Measurements from ENCODE around the gene SLC6A8.
A peak's percentile ranks its signal among the peaks of the same experiment; 100 is the strongest.

The SLC6A8 gene

GRCh38 chrX:153645151-153645550, 42.6 kb upstream of the SLC6A8 start:
- ATAC-seq = no peak
- Mint-ChIP-seq H3K27ac (no peak overlapping the region), H3K4me1 (peaks cover 11% of the 10 kb centered on the region), H3K4me3 (no peak overlapping the region), H3K9me3 (no peaks in the 10 kb centered on the region), H3K36me3 (no peaks in the 10 kb centered on the region)
- DNase-seq (ENCODE audit: low spot score in 2 of 2) = no peak

DNA sequence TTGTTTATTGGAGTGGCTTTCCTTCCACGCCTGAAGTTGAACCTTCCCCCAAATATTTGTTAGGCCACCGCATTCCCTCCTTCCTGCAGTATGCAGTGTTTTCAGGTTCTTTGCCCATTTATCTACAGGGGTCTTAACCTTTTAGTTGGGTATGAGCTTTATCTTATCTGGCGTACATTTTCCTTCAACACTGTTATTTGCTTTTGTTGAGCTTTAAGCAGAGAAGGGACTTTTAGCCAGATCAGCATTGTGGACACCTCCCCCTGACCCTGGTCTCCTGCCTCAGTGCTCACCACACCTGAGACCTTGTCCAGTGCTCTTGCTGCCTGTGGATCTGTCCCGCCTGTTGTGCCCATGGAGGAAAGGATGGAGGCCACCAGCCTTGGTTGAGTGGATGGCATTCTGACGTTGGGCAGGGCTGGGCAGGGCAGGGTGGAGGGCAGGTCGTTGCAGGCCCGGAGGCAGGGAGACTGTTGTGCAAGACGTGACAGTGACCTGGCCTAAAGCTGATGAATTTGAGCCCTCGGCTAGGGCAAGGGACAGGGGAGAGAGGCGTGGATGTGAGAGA, 41.7 kb upstream of the SLC6A8 start:
- no peaks in the 10 kb centered on the region for H3K9me3 Mint-ChIP-seq
- no peak for DNase-seq (ENCODE audit: low spot score in 2 of 2)
- H3K4me1 Mint-ChIP-seq = peaks cover 11% of the 10 kb centered on the region
- H3K4me3 Mint-ChIP-seq = no peak overlapping the region
- no peaks in the 10 kb centered on the region for H3K36me3 Mint-ChIP-seq
- ATAC-seq = no peak
- no peak overlapping the region for H3K27ac Mint-ChIP-seq

DNA sequence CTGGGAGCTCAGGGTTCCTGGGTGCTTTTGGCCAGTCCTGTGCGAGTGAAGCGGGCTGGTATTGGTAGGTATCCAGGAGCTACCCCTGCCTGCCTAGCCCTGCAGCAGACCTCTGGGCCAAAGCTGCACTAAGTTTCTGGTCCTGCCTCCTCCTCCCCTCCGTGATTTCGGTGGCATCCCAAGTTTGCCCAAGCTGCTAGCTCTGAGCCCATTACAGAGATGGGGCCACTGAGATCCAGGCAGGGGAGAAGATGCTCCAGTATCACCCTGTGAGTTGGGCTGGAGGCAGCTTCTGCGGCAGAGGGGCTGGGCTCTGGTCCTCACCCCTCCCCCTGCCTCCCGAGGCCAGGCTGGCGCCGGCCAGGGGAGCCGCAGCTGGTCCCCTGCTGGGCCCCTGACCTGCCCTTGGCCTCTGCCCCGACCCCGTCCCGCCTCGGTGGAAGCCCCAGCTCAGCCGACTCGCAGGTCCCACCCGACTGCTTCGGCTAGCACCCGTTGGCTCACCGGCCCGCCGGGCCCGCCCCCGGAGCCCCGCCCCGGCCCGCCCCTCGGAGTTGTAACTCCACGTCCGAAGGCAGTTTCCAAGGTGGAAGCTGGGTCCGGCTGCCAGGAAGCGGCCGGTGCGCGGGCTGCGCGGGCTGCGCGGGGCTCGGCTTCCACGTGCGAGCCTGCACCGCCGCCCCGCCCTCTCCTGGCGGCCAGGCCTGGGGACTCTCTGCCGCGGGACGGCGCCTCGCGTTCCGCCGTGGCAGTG, 40.9 kb upstream of the SLC6A8 start, which contains the start of gene DUSP9:
Gene DUSP9 (plus strand): TSS at position 584 of the 754 bp plus-strand sequence. CDS start 751 bp downstream, outside the sequence.
- ATAC-seq (peak; percentile 34), DNase-seq (ENCODE audit: low spot score in 2 of 2) (no peak)

DNA sequence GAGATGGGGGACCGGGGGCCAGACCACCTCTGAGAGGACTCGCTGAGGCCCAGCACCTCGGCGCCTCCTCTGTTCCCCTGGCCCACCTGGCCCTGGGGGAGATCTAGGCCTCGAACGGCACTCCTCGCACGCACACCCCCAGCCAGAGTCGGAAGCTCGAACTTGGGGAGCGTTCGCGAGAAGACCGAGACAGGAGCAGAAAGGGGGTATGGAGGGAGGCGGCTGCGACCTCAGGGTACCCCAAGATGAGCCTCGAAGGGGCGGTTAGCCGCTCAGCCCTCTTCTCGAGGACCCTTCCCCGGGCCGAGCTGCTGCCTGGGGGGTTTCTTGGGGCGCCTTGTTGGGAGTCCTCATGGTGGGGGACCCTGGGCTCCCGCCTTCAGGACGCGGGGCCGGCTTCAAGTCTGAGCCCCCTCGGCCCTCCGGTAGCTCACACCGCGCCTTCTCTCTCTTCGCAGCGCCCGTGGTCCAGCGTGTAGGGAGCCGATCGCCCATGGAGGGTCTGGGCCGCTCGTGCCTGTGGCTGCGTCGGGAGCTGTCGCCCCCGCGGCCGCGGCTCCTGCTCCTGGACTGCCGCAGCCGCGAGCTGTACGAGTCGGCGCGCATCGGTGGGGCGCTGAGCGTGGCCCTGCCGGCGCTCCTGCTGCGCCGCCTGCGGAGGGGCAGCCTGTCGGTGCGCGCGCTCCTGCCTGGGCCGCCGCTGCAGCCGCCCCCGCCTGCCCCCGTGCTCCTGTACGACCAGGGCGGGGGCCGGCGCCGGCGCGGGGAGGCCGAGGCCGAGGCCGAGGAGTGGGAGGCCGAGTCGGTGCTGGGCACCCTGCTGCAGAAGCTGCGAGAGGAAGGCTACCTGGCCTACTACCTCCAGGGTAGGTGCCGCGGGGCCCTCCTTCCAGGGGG, 40.0 kb upstream of the SLC6A8 start:
- Mint-ChIP-seq H3K4me3 (no peak overlapping the region), H3K36me3 (no peaks in the 10 kb centered on the region), H3K9me3 (no peaks in the 10 kb centered on the region), H3K4me1 (peaks cover 9% of the 10 kb centered on the region), H3K27ac (no peak overlapping the region)
- DNase-seq (ENCODE audit: low spot score in 2 of 2) (peak in 1 of 2 donors; percentile 0), ATAC-seq (no peak)

More for the DNA sequence above, 40.9 kb upstream of the SLC6A8 start, which contains the start of gene DUSP9:
- H3K27ac Mint-ChIP-seq = no peak within 1 kb of the TSS
- H3K36me3 Mint-ChIP-seq = no peaks in the 10 kb centered on the region
- H3K9me3 Mint-ChIP-seq = no peaks in the 10 kb centered on the region
- H3K4me3 Mint-ChIP-seq = no peak within 1 kb of the TSS
- H3K4me1 Mint-ChIP-seq = peaks cover 11% of the 10 kb centered on the region

DNA sequence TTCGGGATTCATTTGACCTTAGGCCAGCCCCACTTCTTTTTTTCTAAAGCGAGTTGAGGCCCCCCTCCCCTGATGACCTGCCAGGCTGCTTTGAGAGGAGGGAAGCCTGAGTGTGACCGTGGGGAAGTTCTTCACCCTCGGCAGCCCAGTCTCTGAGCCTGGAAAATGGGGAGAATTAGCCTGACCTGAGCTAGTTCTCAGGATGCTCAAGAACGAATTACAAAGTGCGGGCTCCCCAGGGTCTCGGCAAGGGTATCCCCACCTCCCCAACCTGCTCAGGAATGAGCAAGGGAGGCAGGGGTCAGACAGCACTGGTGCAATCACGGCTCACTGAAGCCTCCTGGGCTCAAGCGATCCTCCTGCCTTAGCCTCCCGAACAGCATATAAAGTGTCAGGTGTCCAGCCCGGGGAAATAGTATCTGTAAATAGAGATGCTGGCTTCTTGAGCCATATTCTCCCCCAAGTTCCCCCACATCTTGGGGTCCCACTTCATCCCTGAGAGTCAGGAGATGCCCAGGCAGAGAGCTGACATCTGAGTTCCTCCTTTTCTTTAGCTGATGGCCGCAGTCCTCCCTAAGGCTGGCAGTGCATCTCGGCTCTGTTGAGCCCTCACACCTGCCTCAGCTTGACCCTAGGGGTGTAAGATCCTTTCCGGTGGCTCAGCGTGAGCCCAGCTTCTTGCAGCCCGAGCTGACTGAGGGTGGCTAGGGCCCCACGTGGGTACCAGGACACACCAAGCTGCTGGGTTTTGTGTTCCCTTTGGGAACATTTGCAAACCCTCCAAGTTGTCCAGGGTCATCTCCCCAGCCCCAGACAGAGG, 39.2 kb upstream of the SLC6A8 start:
- H3K4me3 Mint-ChIP-seq = no peak overlapping the region
- no peaks in the 10 kb centered on the region for H3K36me3 Mint-ChIP-seq
- peak in 1 of 2 donors; percentile 0 for DNase-seq (ENCODE audit: low spot score in 2 of 2)
- no peaks in the 10 kb centered on the region for H3K9me3 Mint-ChIP-seq
- peaks cover 6% of the 10 kb centered on the region for H3K4me1 Mint-ChIP-seq
- no peak overlapping the region for H3K27ac Mint-ChIP-seq
- ATAC-seq = no peak

GRCh38 chrX:153649178-153649914, 38.4 kb upstream of the SLC6A8 start:
- H3K4me1 Mint-ChIP-seq = peaks cover 6% of the 10 kb centered on the region
- ATAC-seq (peak; percentile 76), DNase-seq (ENCODE audit: low spot score in 2 of 2) (no peak)
- H3K9me3 Mint-ChIP-seq = no peaks in the 10 kb centered on the region
- H3K27ac Mint-ChIP-seq = no peak overlapping the region
- no peak overlapping the region for H3K4me3 Mint-ChIP-seq
- no peaks in the 10 kb centered on the region for H3K36me3 Mint-ChIP-seq

- Mint-ChIP-seq H3K36me3 (no peaks in the 10 kb centered on the region), H3K4me1 (peaks cover 6% of the 10 kb centered on the region), H3K27ac (no peak overlapping the region), H3K9me3 (no peaks in the 10 kb centered on the region), H3K4me3 (no peak overlapping the region)
- ATAC-seq = no peak
- DNase-seq (ENCODE audit: low spot score in 2 of 2) = no peak
Measured at GRCh38 chrX:153649915-153650782, 37.6 kb upstream of the SLC6A8 start.

DNA sequence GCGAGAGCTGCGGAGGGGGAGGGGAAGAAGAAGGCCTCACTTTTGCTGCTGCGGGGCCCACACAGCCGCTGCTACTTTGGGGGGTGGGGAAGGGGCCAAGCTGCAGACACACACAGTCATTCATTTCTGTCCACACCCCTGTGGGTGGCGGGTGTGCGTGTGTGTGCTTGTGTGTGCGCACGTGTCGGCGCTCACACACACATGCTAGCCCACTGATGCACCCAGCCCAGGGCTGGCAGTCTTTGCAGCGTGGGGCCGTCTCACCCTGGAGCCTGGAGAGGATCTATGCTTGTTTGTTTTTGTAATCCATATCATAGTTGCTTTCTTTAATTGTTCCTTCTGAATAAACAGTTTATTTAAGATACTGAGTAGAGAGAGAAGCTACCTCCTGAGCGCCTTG, 36.8 kb upstream of the SLC6A8 start:
- Mint-ChIP-seq H3K4me3 (no peak overlapping the region), H3K4me1 (peaks cover 6% of the 10 kb centered on the region), H3K36me3 (no peaks in the 10 kb centered on the region), H3K9me3 (no peaks in the 10 kb centered on the region), H3K27ac (no peak overlapping the region)
- DNase-seq (ENCODE audit: low spot score in 2 of 2) (no peak), ATAC-seq (no peak)

- Mint-ChIP-seq H3K27ac (no peak overlapping the region), H3K9me3 (no peaks in the 10 kb centered on the region), H3K4me1 (no peaks in the 10 kb centered on the region), H3K36me3 (no peaks in the 10 kb centered on the region), H3K4me3 (no peak overlapping the region)
- ATAC-seq (no peak), DNase-seq (ENCODE audit: low spot score in 2 of 2) (peak in 1 of 2 donors; percentile 46)
Measured at GRCh38 chrX:153651540-153652079, 36.1 kb upstream of the SLC6A8 start.

DNA sequence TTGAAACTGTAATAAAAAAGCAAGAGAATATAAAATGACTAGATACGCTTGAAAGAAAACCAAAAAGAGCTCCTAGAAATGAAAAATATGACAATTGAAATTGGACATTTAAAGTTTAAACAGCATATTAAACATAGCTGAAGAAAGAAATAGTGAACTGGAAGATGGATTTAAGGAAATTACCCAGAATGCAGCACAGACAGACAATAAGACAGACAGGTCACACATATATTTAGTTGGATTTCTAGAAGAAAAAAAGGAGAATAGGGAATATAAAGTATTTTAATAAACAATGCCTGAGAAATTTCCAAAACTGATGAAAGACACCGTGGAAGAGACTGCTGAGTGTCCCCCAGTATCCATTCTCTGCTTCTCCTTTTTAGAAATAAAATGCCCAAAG, 34.2 kb upstream of the SLC6A8 start:
- no peaks in the 10 kb centered on the region for H3K36me3 Mint-ChIP-seq
- no peaks in the 10 kb centered on the region for H3K9me3 Mint-ChIP-seq
- DNase-seq (ENCODE audit: low spot score in 2 of 2) (no peak), ATAC-seq (no peak)
- no peaks in the 10 kb centered on the region for H3K4me1 Mint-ChIP-seq
- no peak overlapping the region for H3K27ac Mint-ChIP-seq
- no peak overlapping the region for H3K4me3 Mint-ChIP-seq

DNA sequence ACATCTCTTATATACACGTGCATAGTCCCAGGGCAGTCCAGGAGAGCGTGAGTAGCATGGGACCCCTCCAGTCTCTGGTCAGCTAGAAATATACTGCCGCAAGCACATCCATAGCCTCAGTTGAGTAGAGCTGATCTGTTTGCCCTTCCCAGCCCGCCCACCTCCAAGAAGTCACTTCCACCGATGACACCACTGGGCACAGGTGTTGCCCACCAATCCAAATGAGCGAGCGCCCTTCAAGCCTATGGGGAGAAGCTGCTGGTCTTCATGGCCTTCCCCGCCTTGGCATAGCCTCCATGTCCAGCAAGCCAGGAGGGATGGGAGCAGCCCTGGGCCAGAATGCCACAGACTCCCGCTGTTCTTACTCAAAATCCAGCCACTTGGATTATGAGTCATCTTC, 30.6 kb upstream of the SLC6A8 start:
- H3K4me1 Mint-ChIP-seq = no peaks in the 10 kb centered on the region
- DNase-seq (ENCODE audit: low spot score in 2 of 2) (no peak), ATAC-seq (no peak)
- H3K27ac Mint-ChIP-seq = no peak overlapping the region
- no peaks in the 10 kb centered on the region for H3K36me3 Mint-ChIP-seq
- H3K4me3 Mint-ChIP-seq = no peak overlapping the region
- no peaks in the 10 kb centered on the region for H3K9me3 Mint-ChIP-seq

DNA sequence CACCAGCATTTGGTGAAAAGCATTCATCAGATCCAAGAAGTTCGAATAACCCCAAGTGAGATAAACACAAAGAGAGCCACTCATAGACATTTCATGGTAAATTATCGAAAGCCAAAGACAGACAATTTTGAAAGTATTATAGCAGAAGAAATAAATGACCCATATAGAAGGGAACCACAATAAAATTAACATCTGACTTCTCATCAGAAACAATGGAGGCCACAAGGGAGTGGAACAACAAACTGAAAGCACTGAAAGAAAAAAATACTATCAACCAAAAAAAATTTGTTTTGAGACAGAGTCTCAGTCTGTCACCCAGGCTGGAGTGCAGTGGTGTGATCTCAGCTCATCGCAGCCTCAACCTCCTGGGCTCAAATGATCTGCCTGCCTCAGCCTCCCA, 28.5 kb upstream of the SLC6A8 start:
- no peak for ATAC-seq

GRCh38 chrX:153662266-153662665, 25.5 kb upstream of the SLC6A8 start:
- no peak for ATAC-seq
- Mint-ChIP-seq H3K4me1 (no peaks in the 10 kb centered on the region), H3K36me3 (no peaks in the 10 kb centered on the region), H3K27ac (no peak overlapping the region), H3K4me3 (peak overlapping the region; percentile 30), H3K9me3 (no peaks in the 10 kb centered on the region)
- no peak for DNase-seq (ENCODE audit: low spot score in 2 of 2)

More for the DNA sequence above, 28.5 kb upstream of the SLC6A8 start:
- Mint-ChIP-seq H3K9me3 (no peaks in the 10 kb centered on the region), H3K27ac (no peak overlapping the region), H3K36me3 (no peaks in the 10 kb centered on the region), H3K4me1 (no peaks in the 10 kb centered on the region), H3K4me3 (no peak overlapping the region)
- DNase-seq (ENCODE audit: low spot score in 2 of 2) = no peak
